ENCODE measurements around the gene RRAS2.

DNA sequence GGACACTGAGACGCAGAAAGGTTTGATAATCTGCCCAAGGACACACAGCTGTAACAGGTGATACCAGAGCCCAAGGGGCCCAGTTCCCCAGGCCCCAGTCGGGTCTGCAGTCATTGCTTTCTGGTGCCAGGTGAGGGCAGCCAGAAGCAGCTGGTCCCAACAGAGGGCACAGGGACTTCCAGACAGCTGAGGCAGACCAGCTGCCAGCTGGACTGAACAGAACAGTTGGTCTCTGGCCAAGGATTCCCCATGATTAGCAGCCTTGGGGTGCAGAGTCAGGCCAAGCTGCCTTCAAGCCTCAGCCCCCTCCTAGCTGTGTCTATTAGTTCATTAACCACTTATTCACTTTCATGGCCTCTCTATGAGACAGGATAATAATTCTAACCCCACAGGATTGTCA, 105.6 kb downstream of the RRAS2 start:
- TF ChIP-seq, protein P1, sequence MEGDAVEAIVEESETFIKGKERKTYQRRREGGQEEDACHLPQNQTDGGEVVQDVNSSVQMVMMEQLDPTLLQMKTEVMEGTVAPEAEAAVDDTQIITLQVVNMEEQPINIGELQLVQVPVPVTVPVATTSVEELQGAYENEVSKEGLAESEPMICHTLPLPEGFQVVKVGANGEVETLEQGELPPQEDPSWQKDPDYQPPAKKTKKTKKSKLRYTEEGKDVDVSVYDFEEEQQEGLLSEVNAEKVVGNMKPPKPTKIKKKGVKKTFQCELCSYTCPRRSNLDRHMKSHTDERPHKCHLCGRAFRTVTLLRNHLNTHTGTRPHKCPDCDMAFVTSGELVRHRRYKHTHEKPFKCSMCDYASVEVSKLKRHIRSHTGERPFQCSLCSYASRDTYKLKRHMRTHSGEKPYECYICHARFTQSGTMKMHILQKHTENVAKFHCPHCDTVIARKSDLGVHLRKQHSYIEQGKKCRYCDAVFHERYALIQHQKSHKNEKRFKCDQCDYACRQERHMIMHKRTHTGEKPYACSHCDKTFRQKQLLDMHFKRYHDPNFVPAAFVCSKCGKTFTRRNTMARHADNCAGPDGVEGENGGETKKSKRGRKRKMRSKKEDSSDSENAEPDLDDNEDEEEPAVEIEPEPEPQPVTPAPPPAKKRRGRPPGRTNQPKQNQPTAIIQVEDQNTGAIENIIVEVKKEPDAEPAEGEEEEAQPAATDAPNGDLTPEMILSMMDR (IDR thresholded peaks at IDR 0.05; ENCODE audit: low read length) = no peak
- no peak for TF ChIP-seq EZH2 (optimal IDR thresholded peaks at IDR 0.05; ENCODE audit: low read depth, low read length)
